Kasumi-1 (cell line): Measurements from ENCODE around the gene PDK3.

Experiments
- DNase-seq, 2 experiments: peaks; one replicate each; lab custom pipeline; 2025; lab: John Stamatoyannopoulos, UW

Gene PDK3

GRCh38 chrX:24553011-24553410 lies 87.9 kb downstream of the PDK3 start:
- DNase-seq = no peak

GRCh38 chrX:24561121-24561520 lies 96.0 kb downstream of the PDK3 start:
- peak in 1 of 2 experiments; percentile 0 for DNase-seq

- no peak for DNase-seq
Observed at GRCh38 chrX:24563291-24564010, 98.4 kb downstream of the PDK3 start.

DNA sequence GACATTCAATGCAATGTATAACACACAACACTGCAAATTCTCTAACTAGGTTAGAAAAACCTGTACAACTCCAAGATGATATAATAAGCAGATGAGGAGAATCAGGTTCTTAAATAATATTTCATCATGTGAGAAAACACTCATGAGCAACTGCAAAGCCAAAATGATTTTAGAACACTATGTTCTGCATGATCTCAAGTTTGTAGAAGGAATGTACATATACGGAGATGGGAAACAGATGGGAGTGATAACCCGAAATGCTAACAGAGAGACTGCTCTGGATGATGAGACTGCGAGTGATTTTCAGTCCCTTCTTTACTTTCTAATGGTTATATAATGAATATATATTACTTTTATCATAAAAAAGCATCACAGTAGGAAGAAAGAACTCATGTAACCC lies 101.2 kb downstream of the PDK3 start:
- DNase-seq = no peak

DNA sequence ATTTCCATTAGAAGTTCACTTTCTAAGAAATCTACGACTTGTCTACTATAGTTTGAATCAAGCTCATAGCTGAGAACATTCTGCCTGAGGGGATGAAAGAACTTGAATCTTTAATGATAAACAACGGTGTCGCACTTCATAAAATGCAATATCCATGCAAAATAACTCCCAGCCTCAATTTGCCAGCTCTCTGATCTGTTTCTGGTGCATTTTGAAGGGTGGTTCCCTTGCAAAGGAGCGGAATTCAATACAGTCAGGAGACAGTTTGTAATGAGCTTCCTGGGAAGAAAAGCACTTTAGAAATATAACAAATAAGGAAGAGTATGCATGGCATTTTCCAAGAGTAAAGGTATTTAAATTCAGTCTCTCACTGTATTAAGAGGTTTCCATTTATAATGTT lies 102.1 kb downstream of the PDK3 start:
- DNase-seq = no peak

DNA sequence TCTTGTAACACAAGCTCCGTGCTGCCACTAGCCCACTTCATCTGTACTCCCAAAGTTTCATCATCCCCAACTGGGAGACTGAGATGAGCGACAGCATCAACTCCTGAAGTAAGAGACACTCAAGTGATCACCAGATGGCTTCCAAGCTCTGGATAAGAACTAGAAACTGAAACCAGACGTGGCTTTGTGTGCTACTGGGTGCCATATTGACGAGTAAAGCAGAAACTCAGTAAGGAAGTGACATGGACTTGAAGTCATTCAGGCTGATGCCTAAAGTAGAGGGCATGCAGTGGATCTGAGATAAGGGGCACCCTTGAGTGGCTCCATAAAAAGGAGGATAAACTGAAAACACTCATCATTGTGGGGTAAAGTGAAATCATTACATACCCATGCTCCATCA lies 109.7 kb downstream of the PDK3 start:
- DNase-seq = no peak

DNA sequence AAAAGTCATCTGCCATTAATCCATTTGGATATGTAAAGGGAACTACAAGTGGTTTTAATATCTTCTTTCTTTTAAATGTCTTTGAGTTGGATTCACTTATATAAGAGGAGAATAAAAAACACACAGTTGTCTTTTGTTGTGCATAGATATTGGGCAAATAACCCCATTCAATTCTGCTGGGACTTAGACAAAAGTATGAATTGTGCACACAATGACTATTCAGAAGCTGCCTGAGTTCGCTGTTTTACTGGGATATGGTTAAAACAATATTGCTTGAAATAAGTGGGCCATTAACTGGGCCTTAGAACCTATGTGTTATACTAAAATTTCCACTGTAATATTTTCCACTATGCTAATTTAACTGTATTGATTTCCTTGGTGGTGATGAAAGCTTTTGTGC lies 110.4 kb downstream of the PDK3 start:
- no peak for DNase-seq

DNA sequence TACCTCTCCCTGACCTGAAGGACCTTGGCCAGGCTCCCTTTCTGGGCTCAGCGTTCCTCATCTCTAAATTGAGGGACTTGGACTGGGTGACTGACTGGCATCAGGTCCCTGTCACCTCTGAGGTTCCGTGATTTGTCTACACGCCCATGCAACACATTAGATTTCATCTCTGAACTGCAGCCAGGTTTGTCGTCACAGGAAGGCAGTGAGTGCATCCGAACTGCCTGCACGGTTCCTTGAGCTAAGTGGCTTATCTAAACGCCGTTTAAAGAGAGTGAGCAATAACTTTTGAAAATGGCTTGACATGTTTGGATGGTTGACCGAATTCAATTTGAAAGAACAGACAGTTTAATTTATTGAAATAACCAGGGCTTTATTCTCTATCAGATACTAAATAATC lies 112.0 kb downstream of the PDK3 start:
- no peak for DNase-seq
